RWPE2 (cell line): ENCODE data around the gene KRT4.
"Not testable (repeated sequence)": the region's sequence is repeated elsewhere in the genome, so short reads cannot be mapped to it uniquely, and the experiment has no call there.

Source experiments
- ATAC-seq: fragments of 200-7000 bp; cut with Tn5 transposase; 3 replicates; pipeline ENCODE4 v1.9.1; 2021; ENCODE audit warnings: low read depth
- DNase-seq: peaks from one replicate; pipeline ENCODE4 v3.0.0-alpha.2; 2020; ENCODE audit warnings: low spot score
- H3K27ac ChIP-seq: fragments of 450-650 bp; 2 replicates; pipeline ENCODE4 v1.5.1; 2017; ENCODE audit warnings: mild to moderate bottlenecking; ENCODE audit not compliant: poor library complexity, severe bottlenecking
- H3K27me3 ChIP-seq: fragments of 250-450 bp; sonication (Bioruptor Pico); 2 replicates; pipeline ENCODE4 v1.5.1; 2021; ENCODE audit warnings: mild to moderate bottlenecking, moderate library complexity; ENCODE audit not compliant: insufficient read depth, poor library complexity, severe bottlenecking
- H3K36me3 ChIP-seq: fragments of 250-450 bp; sonication (Bioruptor Pico); 2 replicates; pipeline ENCODE4 v1.5.1; 2020; ENCODE audit warnings: low read depth, mild to moderate bottlenecking, moderate library complexity
- H3K4me1 ChIP-seq: fragments of 250-450 bp; sonication (Bioruptor Pico); 2 replicates; pipeline ENCODE4 v1.5.1; 2021; ENCODE audit warnings: mild to moderate bottlenecking, moderate library complexity; ENCODE audit not compliant: insufficient read depth, poor library complexity, severe bottlenecking
- H3K4me3 ChIP-seq: fragments of 250-450 bp; sonication (Bioruptor Pico); 2 replicates; pipeline ENCODE4 v1.5.1; 2021; ENCODE audit warnings: mild to moderate bottlenecking, moderate library complexity; ENCODE audit not compliant: severe bottlenecking
- H3K9me3 ChIP-seq: fragments of 250-450 bp; sonication (Bioruptor Pico); 2 replicates; pipeline ENCODE4 v1.5.1; 2021; ENCODE audit warnings: mild to moderate bottlenecking, moderate library complexity; ENCODE audit not compliant: severe bottlenecking
- TF ChIP-seq, protein P1 (sequence below): fragments of 450-650 bp; IDR thresholded peaks from one replicate; pipeline ENCODE4 v1.5.1; 2017; ENCODE audit warnings: mild to moderate bottlenecking, moderate library complexity; ENCODE audit not compliant: poor library complexity, severe bottlenecking

Gene KRT4

DNA sequence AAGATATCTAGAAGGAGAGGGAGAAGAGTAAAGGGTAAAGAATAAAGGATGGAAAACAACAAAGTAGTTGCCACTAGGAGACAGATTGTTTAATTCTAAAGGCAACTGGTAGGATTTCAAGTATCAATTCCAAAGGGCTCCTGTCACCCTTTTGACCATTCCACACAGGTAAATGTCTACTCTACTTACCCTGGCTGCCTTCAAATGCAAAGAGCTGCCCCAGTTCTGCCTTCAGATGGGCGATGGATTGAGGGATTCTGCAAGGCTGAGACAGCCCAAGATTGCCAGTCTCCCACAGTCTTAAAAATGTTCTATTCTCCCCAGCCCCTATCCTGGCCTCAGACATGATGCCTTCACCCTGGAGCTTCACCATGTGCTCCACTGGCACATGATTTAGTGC is 48.2 kb downstream of the KRT4 start:
- H3K9me3 ChIP-seq = peaks cover 3% of the 10 kb centered on the region
- no peak overlapping the region for H3K27ac ChIP-seq
- no peaks in the 10 kb centered on the region for H3K36me3 ChIP-seq
- H3K4me3 ChIP-seq = no peak overlapping the region
- H3K27me3 ChIP-seq = no peaks in the 10 kb centered on the region
- TF ChIP-seq, protein P1, sequence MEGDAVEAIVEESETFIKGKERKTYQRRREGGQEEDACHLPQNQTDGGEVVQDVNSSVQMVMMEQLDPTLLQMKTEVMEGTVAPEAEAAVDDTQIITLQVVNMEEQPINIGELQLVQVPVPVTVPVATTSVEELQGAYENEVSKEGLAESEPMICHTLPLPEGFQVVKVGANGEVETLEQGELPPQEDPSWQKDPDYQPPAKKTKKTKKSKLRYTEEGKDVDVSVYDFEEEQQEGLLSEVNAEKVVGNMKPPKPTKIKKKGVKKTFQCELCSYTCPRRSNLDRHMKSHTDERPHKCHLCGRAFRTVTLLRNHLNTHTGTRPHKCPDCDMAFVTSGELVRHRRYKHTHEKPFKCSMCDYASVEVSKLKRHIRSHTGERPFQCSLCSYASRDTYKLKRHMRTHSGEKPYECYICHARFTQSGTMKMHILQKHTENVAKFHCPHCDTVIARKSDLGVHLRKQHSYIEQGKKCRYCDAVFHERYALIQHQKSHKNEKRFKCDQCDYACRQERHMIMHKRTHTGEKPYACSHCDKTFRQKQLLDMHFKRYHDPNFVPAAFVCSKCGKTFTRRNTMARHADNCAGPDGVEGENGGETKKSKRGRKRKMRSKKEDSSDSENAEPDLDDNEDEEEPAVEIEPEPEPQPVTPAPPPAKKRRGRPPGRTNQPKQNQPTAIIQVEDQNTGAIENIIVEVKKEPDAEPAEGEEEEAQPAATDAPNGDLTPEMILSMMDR = no peak
- H3K4me1 ChIP-seq = no peaks in the 10 kb centered on the region
- ATAC-seq (no peak), DNase-seq (no peak)

DNA sequence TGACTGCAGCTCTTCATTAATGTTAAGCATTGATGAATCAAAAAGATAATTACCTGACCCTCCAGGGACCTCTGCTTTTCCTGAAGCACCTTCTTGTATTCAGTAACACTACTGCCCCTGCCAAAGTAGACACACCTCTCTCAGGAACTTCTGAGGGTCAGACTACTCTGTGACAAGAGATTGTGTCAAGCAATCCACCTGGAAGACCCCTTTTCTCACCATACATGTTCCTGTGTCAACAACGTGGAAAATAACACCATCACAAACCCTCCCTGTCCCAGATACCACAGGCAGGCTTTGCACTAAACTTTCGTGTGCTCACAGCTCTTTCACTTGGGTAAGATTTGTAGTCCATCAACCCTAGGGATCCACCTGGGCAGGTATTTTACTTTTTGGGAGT is 49.9 kb downstream of the KRT4 start:
- H3K27ac ChIP-seq = no peak overlapping the region
- no peaks in the 10 kb centered on the region for H3K27me3 ChIP-seq
- DNase-seq = no peak
- H3K4me1 ChIP-seq = no peaks in the 10 kb centered on the region
- no peaks in the 10 kb centered on the region for H3K36me3 ChIP-seq
- H3K4me3 ChIP-seq = no peak overlapping the region
- no peak for ATAC-seq
- peaks cover 4% of the 10 kb centered on the region for H3K9me3 ChIP-seq
- TF ChIP-seq, protein P1 = no peak

DNA sequence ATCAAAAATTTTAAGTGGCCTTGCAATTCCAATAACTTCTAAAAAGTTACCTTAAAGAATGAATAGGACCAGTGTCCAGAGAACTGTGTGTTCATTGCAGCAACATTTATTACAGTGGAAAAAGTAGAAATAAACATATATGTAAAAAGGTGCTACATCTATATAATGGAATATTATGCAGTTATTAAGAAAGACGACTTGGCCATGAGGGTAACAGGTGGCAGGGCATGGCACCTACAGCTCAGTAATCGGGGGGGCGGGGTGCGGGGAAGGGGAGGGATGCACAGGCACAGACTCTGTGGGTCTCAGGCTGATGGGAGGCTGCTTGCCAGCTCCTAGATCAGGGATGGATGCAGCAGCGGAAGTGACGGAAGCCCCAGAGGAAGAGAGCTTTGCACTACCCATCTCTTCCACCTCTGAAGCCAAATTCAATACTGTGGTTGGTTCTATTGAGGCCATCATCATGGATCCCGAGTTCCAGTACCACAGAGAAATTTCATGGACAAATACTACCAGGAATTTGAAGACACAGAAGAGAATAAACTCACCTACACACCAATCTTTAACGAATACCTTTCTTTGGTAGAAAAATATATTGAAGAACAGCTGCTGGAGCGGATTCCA is 50.8 kb downstream of the KRT4 start:
- ATAC-seq = no peak
- H3K36me3 ChIP-seq = no peaks in the 10 kb centered on the region
- no peak for DNase-seq
- no peaks in the 10 kb centered on the region for H3K27me3 ChIP-seq
- no peak overlapping the region for H3K4me3 ChIP-seq
- TF ChIP-seq, protein P1 = no peak
- H3K27ac ChIP-seq = no peak overlapping the region
- H3K9me3 ChIP-seq = peaks cover 4% of the 10 kb centered on the region
- no peaks in the 10 kb centered on the region for H3K4me1 ChIP-seq

DNA sequence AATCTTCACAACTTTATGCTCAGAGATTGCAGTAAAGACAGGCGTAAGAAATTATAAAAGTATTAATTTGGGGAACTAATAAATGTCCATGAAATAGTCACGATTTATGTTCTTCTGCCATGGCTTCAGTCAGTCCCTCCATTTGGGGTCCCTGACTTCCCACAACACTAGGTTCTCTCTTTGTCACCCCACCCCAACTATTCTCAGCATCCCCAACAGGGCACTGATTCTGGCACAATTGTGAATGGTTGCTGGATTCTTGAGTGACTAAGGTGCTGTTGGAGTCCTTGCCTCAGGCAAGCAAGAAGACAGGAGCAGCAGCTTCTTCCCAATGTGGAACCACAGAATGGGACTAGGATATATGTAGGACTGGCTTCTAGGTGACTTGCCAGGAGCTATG is 52.1 kb downstream of the KRT4 start:
- DNase-seq = no peak
- ATAC-seq = no peak
- no peaks in the 10 kb centered on the region for H3K27me3 ChIP-seq
- H3K36me3 ChIP-seq = no peaks in the 10 kb centered on the region
- peaks cover 4% of the 10 kb centered on the region for H3K9me3 ChIP-seq
- no peak overlapping the region for H3K27ac ChIP-seq
- H3K4me1 ChIP-seq = no peaks in the 10 kb centered on the region
- TF ChIP-seq, protein P1 = no peak
- no peak overlapping the region for H3K4me3 ChIP-seq

DNA sequence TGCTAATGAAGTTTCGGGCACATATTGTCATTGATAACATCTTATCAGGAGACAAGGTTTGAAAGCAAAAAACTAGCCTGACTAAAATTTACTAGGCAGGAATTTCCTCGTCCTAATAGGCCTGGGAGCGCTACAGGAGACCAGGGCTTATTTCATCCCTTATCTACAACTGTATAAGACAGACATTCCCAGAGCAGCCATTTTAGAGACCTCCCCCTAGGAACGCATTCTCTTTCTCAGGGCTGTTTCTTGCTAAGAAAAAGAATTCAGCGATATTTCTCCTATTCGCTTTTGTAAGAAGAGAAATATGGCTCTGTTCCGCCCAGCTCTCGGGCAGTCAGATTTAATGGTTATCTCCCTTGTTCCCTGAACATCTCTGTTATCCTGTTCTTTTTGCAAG is 52.7 kb downstream of the KRT4 start:
- not testable (repeated sequence) for H3K27me3 ChIP-seq, H3K36me3 ChIP-seq, H3K4me1 ChIP-seq, DNase-seq, H3K4me3 ChIP-seq, H3K9me3 ChIP-seq, H3K27ac ChIP-seq, ATAC-seq
